ENCODE data around the gene REXO1.

- TF ChIP-seq, protein P1, sequence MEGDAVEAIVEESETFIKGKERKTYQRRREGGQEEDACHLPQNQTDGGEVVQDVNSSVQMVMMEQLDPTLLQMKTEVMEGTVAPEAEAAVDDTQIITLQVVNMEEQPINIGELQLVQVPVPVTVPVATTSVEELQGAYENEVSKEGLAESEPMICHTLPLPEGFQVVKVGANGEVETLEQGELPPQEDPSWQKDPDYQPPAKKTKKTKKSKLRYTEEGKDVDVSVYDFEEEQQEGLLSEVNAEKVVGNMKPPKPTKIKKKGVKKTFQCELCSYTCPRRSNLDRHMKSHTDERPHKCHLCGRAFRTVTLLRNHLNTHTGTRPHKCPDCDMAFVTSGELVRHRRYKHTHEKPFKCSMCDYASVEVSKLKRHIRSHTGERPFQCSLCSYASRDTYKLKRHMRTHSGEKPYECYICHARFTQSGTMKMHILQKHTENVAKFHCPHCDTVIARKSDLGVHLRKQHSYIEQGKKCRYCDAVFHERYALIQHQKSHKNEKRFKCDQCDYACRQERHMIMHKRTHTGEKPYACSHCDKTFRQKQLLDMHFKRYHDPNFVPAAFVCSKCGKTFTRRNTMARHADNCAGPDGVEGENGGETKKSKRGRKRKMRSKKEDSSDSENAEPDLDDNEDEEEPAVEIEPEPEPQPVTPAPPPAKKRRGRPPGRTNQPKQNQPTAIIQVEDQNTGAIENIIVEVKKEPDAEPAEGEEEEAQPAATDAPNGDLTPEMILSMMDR (IDR thresholded peaks at IDR 0.05): no peak
- no peak for TF ChIP-seq EP300 (IDR thresholded peaks at IDR 0.05; ENCODE audit: low read depth)
- TF ChIP-seq POLR2AphosphoS5 (IDR thresholded peaks at IDR 0.05): no peak
Measured at GRCh38 chr19:1854542-1855039, 6.3 kb upstream of the REXO1 start.

Data from transverse colon (tissue), 4 donors.